Mucosa of stomach (tissue), 1 donor: Measurements from ENCODE around the gene PKNOX1.
"Not testable (repeated sequence)": the region's sequence is repeated elsewhere in the genome, so short reads cannot be mapped to it uniquely, and the experiment has no call there.

Experiments
- H3K27me3 ChIP-seq: one replicate; pipeline ENCODE4 v1.7.0; 2013; ENCODE audit warnings: mild to moderate bottlenecking, low read length; ENCODE audit not compliant: control insufficient read depth, insufficient read depth
- H3K36me3 ChIP-seq: one replicate; pipeline ENCODE4 v1.7.0; 2013; ENCODE audit warnings: low read length; ENCODE audit not compliant: control insufficient read depth, insufficient read depth
- H3K4me1 ChIP-seq: one replicate; pipeline ENCODE4 v1.7.0; 2013; ENCODE audit warnings: mild to moderate bottlenecking, low read length; ENCODE audit not compliant: control insufficient read depth, insufficient read depth
- H3K4me3 ChIP-seq: one replicate; pipeline ENCODE4 v1.7.0; 2013; ENCODE audit warnings: low read length
- H3K9ac ChIP-seq: one replicate; pipeline ENCODE4 v1.7.0; 2013; ENCODE audit warnings: mild to moderate bottlenecking, low read length, moderate library complexity
- H3K9me3 ChIP-seq: one replicate; pipeline ENCODE4 v1.7.0; 2013; ENCODE audit warnings: mild to moderate bottlenecking, low read length, moderate library complexity; ENCODE audit not compliant: control insufficient read depth
- donor health status: Pancreatic carcinoma.

The PKNOX1 gene

GRCh38 chr21:42997053-42997452 is 22.7 kb downstream of the PKNOX1 start:
- H3K27me3 ChIP-seq: no peaks in the 10 kb centered on the region
- H3K4me3 ChIP-seq: no peak overlapping the region
- H3K4me1 ChIP-seq: peaks cover 5% of the 10 kb centered on the region
- no peaks in the 10 kb centered on the region for H3K9me3 ChIP-seq
- peaks cover 6% of the 10 kb centered on the region for H3K36me3 ChIP-seq
- no peak overlapping the region for H3K9ac ChIP-seq

DNA sequence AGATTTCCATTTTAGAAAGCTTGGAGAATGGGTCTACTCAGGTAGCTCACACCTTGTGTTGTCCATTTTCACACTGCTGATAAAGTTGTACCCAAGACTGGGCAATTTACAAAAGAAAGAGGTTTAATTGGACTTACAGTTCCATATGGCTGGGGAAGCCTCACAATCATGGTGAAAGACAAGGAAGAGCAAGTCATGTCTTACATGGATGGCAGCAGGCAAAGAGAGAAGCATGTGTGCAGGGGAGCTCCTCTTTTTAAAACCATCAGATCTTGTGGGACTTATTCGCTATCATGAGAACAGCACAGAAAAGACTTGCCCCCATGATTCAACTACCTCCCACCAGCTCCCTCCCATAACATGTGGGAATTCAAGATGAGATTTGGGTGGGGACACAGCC is 23.6 kb downstream of the PKNOX1 start:
- not testable (repeated sequence) for H3K4me1 ChIP-seq, H3K9me3 ChIP-seq, H3K36me3 ChIP-seq, H3K27me3 ChIP-seq, H3K4me3 ChIP-seq, H3K9ac ChIP-seq

DNA sequence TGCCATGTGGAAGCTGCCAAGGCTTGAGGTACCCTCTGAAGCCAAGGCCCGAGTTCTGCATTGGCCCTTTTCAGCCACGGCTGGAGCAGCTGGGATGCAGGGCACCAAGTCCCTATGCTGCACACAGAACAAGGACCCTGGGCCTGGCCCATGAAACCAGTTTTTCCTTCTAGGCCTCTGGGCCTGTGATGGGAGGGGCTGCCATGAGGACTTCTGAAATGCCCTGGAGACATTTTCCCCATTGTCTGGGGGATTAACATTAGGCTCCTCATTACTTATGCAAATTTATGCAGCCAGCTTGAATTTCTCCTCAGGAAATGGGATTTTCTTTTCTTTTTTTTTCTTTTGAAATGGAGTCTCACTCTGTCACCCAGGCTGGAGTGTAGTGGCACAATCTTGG is 24.8 kb downstream of the PKNOX1 start:
- H3K27me3 ChIP-seq, H3K9me3 ChIP-seq, H3K4me3 ChIP-seq, H3K9ac ChIP-seq, H3K4me1 ChIP-seq, H3K36me3 ChIP-seq: not testable (repeated sequence)

- H3K27me3 ChIP-seq, H3K9me3 ChIP-seq: not testable (repeated sequence)
Measured at GRCh38 chr21:43000041-43000440, 25.7 kb downstream of the PKNOX1 start.

GRCh38 chr21:43001316-43001715 is 27.0 kb downstream of the PKNOX1 start:
- H3K4me3 ChIP-seq: no peak overlapping the region
- no peaks in the 10 kb centered on the region for H3K36me3 ChIP-seq
- no peaks in the 10 kb centered on the region for H3K9me3 ChIP-seq
- H3K4me1 ChIP-seq: peaks cover 5% of the 10 kb centered on the region
- no peaks in the 10 kb centered on the region for H3K27me3 ChIP-seq
- no peak overlapping the region for H3K9ac ChIP-seq

More at GRCh38 chr21:43000041-43000440, 25.7 kb downstream of the PKNOX1 start:
- not testable (repeated sequence) for H3K9ac ChIP-seq, H3K4me3 ChIP-seq, H3K4me1 ChIP-seq, H3K36me3 ChIP-seq

DNA sequence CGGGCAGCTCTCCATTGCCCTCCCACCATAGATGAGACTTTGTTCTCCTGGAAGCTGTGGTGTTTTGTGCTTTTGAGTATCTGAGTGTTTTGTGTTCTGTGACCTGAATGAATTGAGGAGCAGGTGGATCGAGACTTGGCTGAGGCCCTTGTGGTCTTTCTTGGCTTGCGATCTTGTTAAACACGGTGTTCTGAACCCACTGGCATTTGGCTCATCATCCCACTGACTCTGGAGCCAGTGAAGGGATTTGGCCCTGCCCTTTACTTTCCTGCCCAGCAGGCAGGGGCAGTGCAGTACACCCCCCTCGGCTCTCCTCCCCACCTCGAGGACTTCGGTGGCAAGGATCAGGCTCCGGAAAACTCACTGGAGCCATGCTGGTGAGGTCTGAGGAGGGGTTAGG is 30.6 kb downstream of the PKNOX1 start:
- Histone ChIP-seq H3K4me1 (no peaks in the 10 kb centered on the region), H3K9me3 (no peaks in the 10 kb centered on the region), H3K4me3 (no peak overlapping the region), H3K36me3 (no peaks in the 10 kb centered on the region), H3K9ac (no peak overlapping the region), H3K27me3 (no peaks in the 10 kb centered on the region)

DNA sequence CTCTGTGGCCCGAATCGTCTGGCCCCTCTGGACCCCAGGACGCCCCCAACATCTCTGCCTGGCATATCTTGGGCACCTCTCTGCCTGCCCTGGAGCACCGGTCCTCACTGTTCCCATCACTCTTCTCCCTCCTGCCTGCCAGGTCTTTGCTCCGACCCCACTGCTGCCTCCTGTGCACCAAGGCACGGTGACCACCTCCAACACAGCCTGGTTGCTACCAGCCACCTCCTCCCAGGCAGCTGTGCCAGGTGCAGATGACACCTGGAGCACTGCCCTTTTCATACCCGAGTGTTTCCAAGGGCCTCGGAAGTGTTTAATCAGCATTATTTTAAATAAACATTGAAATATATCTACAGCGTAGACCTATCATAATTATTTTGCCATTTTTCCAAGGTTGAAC is 31.3 kb downstream of the PKNOX1 start:
- no peaks in the 10 kb centered on the region for H3K9me3 ChIP-seq
- no peak overlapping the region for H3K9ac ChIP-seq
- H3K36me3 ChIP-seq: no peaks in the 10 kb centered on the region
- H3K4me1 ChIP-seq: no peaks in the 10 kb centered on the region
- no peaks in the 10 kb centered on the region for H3K27me3 ChIP-seq
- no peak overlapping the region for H3K4me3 ChIP-seq

GRCh38 chr21:43006051-43006873 is 31.9 kb downstream of the PKNOX1 start:
- not testable (repeated sequence) for H3K9me3 ChIP-seq, H3K27me3 ChIP-seq, H3K9ac ChIP-seq, H3K36me3 ChIP-seq, H3K4me1 ChIP-seq, H3K4me3 ChIP-seq

GRCh38 chr21:43006874-43007208 is 32.5 kb downstream of the PKNOX1 start:
- Histone ChIP-seq H3K27me3 (no peaks in the 10 kb centered on the region), H3K9me3 (no peaks in the 10 kb centered on the region), H3K4me1 (no peaks in the 10 kb centered on the region), H3K9ac (no peak overlapping the region), H3K36me3 (no peaks in the 10 kb centered on the region), H3K4me3 (no peak overlapping the region)

DNA sequence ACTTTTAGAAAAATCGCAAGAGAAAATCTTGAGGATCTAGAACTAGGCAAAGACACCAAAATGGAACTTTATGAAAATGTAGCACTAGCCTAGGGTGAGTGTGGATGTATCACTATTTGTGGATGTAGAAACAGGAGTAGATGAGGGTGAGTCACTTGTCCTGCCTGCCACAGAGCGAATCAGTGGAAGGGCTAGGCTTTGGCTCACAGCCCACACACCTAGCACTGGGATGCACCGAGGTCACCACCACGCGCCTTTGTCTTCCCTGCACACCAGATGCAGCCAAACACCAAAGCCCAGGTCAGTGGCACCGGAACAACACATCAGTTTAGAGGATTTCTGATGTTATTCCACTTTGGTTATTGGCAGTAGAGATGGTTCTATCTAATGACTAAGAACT is 38.2 kb downstream of the PKNOX1 start:
- Histone ChIP-seq H3K36me3 (no peaks in the 10 kb centered on the region), H3K9ac (no peak overlapping the region), H3K27me3 (no peaks in the 10 kb centered on the region), H3K9me3 (no peaks in the 10 kb centered on the region), H3K4me3 (no peak overlapping the region), H3K4me1 (no peaks in the 10 kb centered on the region)

DNA sequence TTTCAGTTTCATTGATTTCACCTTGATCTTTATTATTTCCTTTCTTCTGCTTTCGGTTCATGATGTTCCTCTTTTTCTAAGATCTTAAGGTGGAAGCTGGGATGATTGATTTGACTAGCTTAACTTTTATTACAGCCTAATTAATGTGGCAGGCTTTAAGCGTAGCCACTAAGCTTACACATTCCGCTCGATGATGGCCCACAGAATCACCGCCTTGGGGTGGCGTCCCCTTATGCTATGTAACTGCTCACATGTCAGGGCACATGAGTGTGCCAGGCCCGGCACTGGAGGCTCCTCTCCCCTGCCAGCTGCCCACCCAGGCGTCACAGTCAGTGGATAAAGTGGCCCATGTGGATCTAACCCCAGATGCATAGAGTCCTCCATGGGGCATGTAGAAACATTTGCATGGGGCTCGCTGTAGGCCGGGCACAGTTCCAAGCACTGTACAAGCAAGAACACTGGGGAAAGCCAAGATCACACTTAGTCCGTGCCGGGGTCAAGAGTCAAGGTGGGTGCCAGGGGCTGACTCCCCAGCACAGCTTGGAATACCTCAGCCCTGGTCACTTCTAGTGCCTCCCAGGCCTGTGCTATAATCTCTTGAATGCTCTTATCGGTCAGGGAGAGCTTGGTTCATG is 41.7 kb downstream of the PKNOX1 start:
- H3K4me1 ChIP-seq: no peaks in the 10 kb centered on the region
- H3K9ac ChIP-seq: no peak overlapping the region
- H3K4me3 ChIP-seq: no peak overlapping the region
- no peaks in the 10 kb centered on the region for H3K9me3 ChIP-seq
- no peaks in the 10 kb centered on the region for H3K36me3 ChIP-seq
- no peaks in the 10 kb centered on the region for H3K27me3 ChIP-seq

DNA sequence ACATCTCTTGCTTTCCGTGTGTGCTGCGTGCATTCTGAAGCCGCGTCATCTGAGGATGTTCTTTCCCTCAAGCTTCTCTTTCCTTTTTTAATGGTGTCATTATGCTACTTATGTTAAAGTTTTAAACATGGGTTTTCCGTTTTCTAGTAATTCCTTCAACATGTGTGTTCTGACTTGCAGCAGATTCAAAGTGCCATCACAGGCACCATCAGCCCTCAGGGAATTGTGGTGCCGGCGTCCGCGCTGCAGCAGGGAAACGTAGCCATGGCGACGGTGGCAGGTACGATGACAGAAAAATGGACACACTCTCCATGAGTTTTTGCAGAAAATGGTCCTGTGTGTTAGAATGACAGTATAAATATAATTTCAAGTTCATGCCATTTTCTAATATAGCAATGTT is 42.4 kb downstream of the PKNOX1 start:
- no peaks in the 10 kb centered on the region for H3K4me1 ChIP-seq
- no peaks in the 10 kb centered on the region for H3K36me3 ChIP-seq
- no peak overlapping the region for H3K9ac ChIP-seq
- H3K9me3 ChIP-seq: no peaks in the 10 kb centered on the region
- no peaks in the 10 kb centered on the region for H3K27me3 ChIP-seq
- H3K4me3 ChIP-seq: no peak overlapping the region
